Astrocyte of the cerebellum (primary cell): ENCODE results near the gene MYH7.
"Not testable (repeated sequence)": the region's sequence is repeated elsewhere in the genome, so short reads cannot be mapped to it uniquely, and the experiment has no call there.

Source experiments
- DNase-seq: peaks from one replicate; pipeline ENCODE4 v3.0.0-alpha.2; 2011; ENCODE audit warnings: low read depth
- H3K4me3 ChIP-seq: 2 replicates; pipeline ENCODE4 v1.5.1; 2011; ENCODE audit warnings: mild to moderate bottlenecking, low read depth, low read length, moderate library complexity
- CTCF ChIP-seq: IDR thresholded peaks from 2 replicates; pipeline ENCODE4 v1.5.1; 2012; ENCODE audit warnings: low read length, low read depth, moderate library complexity, mild to moderate bottlenecking; ENCODE audit errors: missing control alignments
- in situ Hi-C: cut with HindIII; loops from 2 replicates; pipeline ENCODE4 v1.10.0; 2017; ENCODE audit warnings: low sequenced_read_pairs

Gene MYH7

DNA sequence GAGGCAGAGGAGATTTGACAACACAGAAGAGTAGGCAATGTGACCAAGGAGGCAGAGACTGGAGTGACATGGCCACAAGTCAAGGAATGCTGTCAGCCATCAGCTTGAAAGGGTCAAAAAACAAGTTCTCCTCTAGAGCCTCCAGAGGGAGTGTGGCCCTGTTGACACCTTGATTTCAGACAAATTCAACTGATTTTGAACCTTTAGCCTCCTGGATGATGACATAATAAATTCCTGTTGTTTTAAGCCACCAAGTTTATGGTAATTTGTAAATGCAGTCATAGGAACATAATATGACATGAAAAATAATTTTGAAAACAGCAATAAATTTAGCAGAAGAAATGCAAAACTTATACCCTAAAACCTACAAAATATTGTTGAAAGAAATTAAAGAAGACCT is 25.5 kb upstream of the MYH7 start:
- no peak for DNase-seq
- peak; percentile 6 for TF ChIP-seq CTCF
- in situ Hi-C loops: no loop called here
- H3K4me3 ChIP-seq: no peak overlapping the region

DNA sequence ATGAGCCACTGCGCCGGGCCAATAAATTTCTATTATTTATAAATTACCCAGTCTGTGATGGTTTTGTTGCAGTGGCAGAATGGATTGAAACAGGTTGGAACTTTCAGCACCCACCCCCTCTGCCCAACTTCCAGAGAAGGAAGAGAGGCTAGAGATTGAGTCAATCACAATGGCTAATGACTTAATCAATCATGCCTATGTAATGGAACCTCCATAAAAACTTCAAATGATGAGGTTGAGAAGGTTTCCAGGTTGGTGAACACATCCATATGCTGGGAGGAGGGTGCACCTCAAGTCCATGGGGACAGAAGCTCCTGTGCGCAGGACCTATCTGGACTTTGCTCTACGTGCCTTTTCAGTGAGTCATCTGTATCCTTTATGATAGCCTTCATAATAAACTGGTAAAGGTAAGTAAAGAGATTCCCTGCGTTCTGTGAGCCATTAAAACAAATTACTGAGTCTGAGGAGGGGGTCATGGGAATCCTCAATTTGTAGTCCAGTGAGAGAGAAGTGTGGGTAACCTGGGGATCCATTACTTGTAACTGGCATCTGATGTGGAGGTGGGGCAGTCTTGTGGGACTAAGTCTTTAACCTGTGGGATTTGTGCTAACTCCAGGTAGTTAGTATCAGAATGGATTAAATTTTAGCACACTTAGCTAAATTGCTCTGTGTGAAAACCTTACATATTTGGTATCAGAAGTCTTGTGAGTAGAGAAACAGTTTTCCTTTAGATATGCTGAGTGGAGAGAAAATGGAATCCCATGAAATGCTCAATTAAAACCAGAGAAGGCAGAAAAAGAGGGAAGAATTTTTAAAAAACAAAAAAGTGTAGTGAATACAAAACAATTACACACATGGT is 22.4 kb upstream of the MYH7 start:
- DNase-seq: no peak
- in situ Hi-C loops: no loop called here
- no peak for TF ChIP-seq CTCF
- H3K4me3 ChIP-seq: no peak overlapping the region

DNA sequence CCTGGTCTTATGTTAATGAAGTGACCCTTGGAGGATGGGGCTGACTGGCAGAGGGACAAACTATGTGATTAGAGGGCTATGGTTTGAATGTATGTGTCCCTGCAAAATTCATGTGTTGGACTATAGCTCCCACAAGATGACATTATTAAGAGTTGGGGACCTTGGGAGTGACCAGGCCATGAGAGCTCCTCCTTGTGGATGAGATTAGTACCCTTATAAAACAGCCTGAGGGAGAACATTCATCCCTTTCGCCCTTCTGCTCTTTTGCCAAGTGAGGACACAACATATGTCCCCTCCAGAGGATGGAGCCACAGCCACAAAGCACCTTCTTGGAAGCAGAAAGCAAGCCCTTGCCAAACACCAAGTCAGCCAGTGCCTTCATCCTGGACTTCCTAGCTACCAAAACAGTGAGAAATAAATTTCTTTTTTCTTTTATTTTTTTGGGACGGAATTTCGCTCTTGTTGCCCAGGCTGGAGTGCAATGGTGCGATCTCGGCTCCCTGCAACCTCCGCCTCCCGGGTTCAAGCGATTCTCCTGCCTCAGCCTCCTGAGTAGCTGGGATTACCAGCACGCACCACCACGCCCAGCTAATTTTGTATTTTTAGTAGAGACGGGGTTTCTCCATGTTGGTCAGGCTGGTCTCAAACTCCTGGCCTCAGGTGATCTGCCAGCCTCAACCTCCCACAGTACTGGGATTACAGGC is 21.6 kb upstream of the MYH7 start:
- H3K4me3 ChIP-seq, in situ Hi-C loops, DNase-seq: not testable (repeated sequence)
- peak; percentile 43 for TF ChIP-seq CTCF

- in situ Hi-C loops: no loop called here
Observed at GRCh38 chr14:23454445-23454856, 19.0 kb upstream of the MYH7 start.

GRCh38 chr14:23452237-23452636 is 16.8 kb upstream of the MYH7 start:
- in situ Hi-C loops: no loop called here
- TF ChIP-seq CTCF: no peak
- no peak overlapping the region for H3K4me3 ChIP-seq
- DNase-seq: no peak

More at GRCh38 chr14:23454445-23454856, 19.0 kb upstream of the MYH7 start:
- DNase-seq: no peak
- H3K4me3 ChIP-seq: no peak overlapping the region
- TF ChIP-seq CTCF: no peak

DNA sequence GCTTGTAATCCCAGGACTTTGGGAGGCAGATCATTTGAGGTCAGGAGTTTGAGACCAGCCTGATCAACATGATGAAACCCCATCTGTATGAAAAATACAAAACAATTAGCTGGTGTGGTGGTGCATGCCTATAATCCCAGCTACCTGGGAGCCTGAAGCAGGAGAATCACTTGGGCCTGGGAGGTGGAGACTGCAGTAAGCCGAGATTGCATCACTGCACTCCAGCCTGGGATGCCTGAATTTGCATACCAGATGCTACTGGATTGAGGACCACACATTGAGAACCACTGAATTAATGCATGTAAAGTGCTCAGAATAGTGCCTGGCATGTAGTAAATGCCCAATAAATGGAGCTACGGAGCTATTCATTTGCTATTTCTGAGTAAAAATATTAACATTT is 14.9 kb upstream of the MYH7 start:
- H3K4me3 ChIP-seq: no peak overlapping the region
- no peak for TF ChIP-seq CTCF
- no peak for DNase-seq
- in situ Hi-C loops: no loop called here
